ENCODE measurements around the gene SLC1A3. TPM values are rescaled to one million over a fixed set of nuclear protein-coding genes. Genes with fewer than 3 reads are reported as not detected.

SLC1A3 gene
- total RNA-seq, 4 donors from 2014 or later = 9.3 to 17.0 (median 15.4) TPM

GRCh38 chr5:36600917-36601527 lies 5.4 kb upstream of the SLC1A3 start:
- no peak for TF ChIP-seq CTCF (IDR thresholded peaks at IDR 0.05)
- TF ChIP-seq POLR2A (IDR thresholded peaks at IDR 0.05) = no peak
- Histone ChIP-seq H3K4me3 (replicated peaks in 1 of 3) (no peak overlapping the region), H3K27me3 (no peaks in the 10 kb centered on the region), H3K4me1 (peaks cover 5 to 8% of the 10 kb centered on the region in 2 donors), H3K27ac (no peak overlapping the region), H3K36me3 (no peaks in the 10 kb centered on the region), H3K9me3 (no peaks in the 10 kb centered on the region)
- intact Hi-C loops (cut with DNase I) = no loop called here
- no peak for DNase-seq
- WGBS, 2 donors = 79 to 81% methylated on average over 6 of the region's 6 CpGs

- DNase-seq = peak; percentile 10 to 31
- WGBS, 2 donors = 50 to 58% methylated on average over 5 of the region's 5 CpGs
- no peak overlapping the region for H3K4me3 ChIP-seq (replicated peaks in 1 of 3)
- H3K27ac ChIP-seq = no peak overlapping the region
- no peaks in the 10 kb centered on the region for H3K9me3 ChIP-seq
- H3K4me1 ChIP-seq = peaks cover 5 to 8% of the 10 kb centered on the region in 2 donors
- TF ChIP-seq POLR2A (IDR thresholded peaks at IDR 0.05) (no peak), CTCF (IDR thresholded peaks at IDR 0.05) (peak in 1 of 6 experiments; percentile 8)
- H3K27me3 ChIP-seq = no peaks in the 10 kb centered on the region
- no peaks in the 10 kb centered on the region for H3K36me3 ChIP-seq
- intact Hi-C loops (cut with DNase I) = no loop called here
Measured at GRCh38 chr5:36602704-36603321, 3.6 kb upstream of the SLC1A3 start.

- DNase-seq = no peak
- Histone ChIP-seq H3K4me3 (replicated peaks in 1 of 3) (no peak overlapping the region), H3K27ac (no peak overlapping the region), H3K36me3 (no peaks in the 10 kb centered on the region), H3K9me3 (no peaks in the 10 kb centered on the region), H3K27me3 (no peaks in the 10 kb centered on the region), H3K4me1 (peaks cover 5 to 8% of the 10 kb centered on the region in 2 donors)
- intact Hi-C loops (cut with DNase I) = no loop called here
- TF ChIP-seq POLR2A (IDR thresholded peaks at IDR 0.05) (no peak), CTCF (IDR thresholded peaks at IDR 0.05) (no peak)
Measured at GRCh38 chr5:36605241-36605640, 1.2 kb upstream of the SLC1A3 start.

GRCh38 chr5:36606036-36606427 lies 374 bp upstream of the SLC1A3 start:
- TF ChIP-seq CTCF (IDR thresholded peaks at IDR 0.05) = no peak
- no peak for DNase-seq
- 4 to 5% methylated on average over 11 of the region's 11 CpGs for WGBS, 2 donors
- H3K36me3 ChIP-seq = no peaks in the 10 kb centered on the region
- peak overlapping the region in 2 of 3 donors; percentile 38 to 61 for H3K4me3 ChIP-seq (replicated peaks in 1 of 3)
- H3K4me1 ChIP-seq = peaks cover 5 to 8% of the 10 kb centered on the region in 2 donors
- no peak overlapping the region for H3K27ac ChIP-seq
- no peaks in the 10 kb centered on the region for H3K27me3 ChIP-seq
- intact Hi-C loops (cut with DNase I) = no loop called here
- H3K9me3 ChIP-seq = no peaks in the 10 kb centered on the region

GRCh38 chr5:36607114-36607571 lies 737 bp downstream of the SLC1A3 start:
- Histone ChIP-seq H3K27me3 (no peaks in the 10 kb centered on the region), H3K4me3 (replicated peaks in 1 of 3) (peak overlapping the region in 2 of 3 donors; percentile 38 to 61), H3K36me3 (no peaks in the 10 kb centered on the region), H3K9me3 (no peaks in the 10 kb centered on the region), H3K27ac (peak overlapping the region in 1 of 3 donors; percentile 41), H3K4me1 (peaks cover 5 to 8% of the 10 kb centered on the region in 2 donors)
- peak; percentile 22 to 35 for DNase-seq
- TF ChIP-seq CTCF (IDR thresholded peaks at IDR 0.05) = no peak
- no peak for TF ChIP-seq POLR2A (IDR thresholded peaks at IDR 0.05)
- WGBS, 2 donors = 2 to 3% methylated on average over 11 of the region's 11 CpGs
- intact Hi-C loops (cut with DNase I) = no loop called here

Measured in thyroid gland (tissue), 4 donors.